ENCODE measurements around the gene STAU1. TPM values are rescaled to one million over a fixed set of nuclear protein-coding genes. Genes with fewer than 3 reads are reported as not detected.
"Not testable (repeated sequence)": the region's sequence is repeated elsewhere in the genome, so short reads cannot be mapped to it uniquely, and the experiment has no call there.

Gene STAU1
- total RNA-seq, 1 donor from 2014 or later: 73.5 TPM

GRCh38 chr20:49140834-49141233, 47.3 kb downstream of the STAU1 start:
- Histone ChIP-seq H3K9me3 (no peaks in the 10 kb centered on the region), H3K27ac (no peak overlapping the region), H3K4me3 (no peak overlapping the region), H3K4me1 (peaks cover 6% of the 10 kb centered on the region), H3K36me3 (peaks cover 49% of the 10 kb centered on the region), H3K27me3 (ENCODE audit: low read depth) (no peaks in the 10 kb centered on the region)
- ATAC-seq (no peak), DNase-seq (no peak)
- no peak for TF ChIP-seq CTCF (IDR thresholded peaks at IDR 0.05)
- intact Hi-C loops (cut with DNase I): no loop called here

GRCh38 chr20:49140411-49140810, 47.7 kb downstream of the STAU1 start:
- no peak for TF ChIP-seq CTCF (IDR thresholded peaks at IDR 0.05)
- no peak for DNase-seq
- ATAC-seq: no peak
- no peaks in the 10 kb centered on the region for H3K9me3 ChIP-seq
- no peak overlapping the region for H3K4me3 ChIP-seq
- H3K36me3 ChIP-seq: peaks cover 49% of the 10 kb centered on the region
- peaks cover 6% of the 10 kb centered on the region for H3K4me1 ChIP-seq
- intact Hi-C loops (cut with DNase I): no loop called here
- H3K27ac ChIP-seq: no peak overlapping the region
- H3K27me3 ChIP-seq (ENCODE audit: low read depth): no peaks in the 10 kb centered on the region

GRCh38 chr20:49138431-49138830, 49.7 kb downstream of the STAU1 start:
- DNase-seq (no peak), ATAC-seq (no peak)
- no peak for TF ChIP-seq CTCF (IDR thresholded peaks at IDR 0.05)
- peaks cover 6% of the 10 kb centered on the region for H3K4me1 ChIP-seq
- no peaks in the 10 kb centered on the region for H3K9me3 ChIP-seq
- no peaks in the 10 kb centered on the region for H3K27me3 ChIP-seq (ENCODE audit: low read depth)
- no peak overlapping the region for H3K4me3 ChIP-seq
- peaks cover 54% of the 10 kb centered on the region for H3K36me3 ChIP-seq
- H3K27ac ChIP-seq: no peak overlapping the region
- intact Hi-C loops (cut with DNase I): loop anchor here (10.0 kb wide), 1 partner anchor 76 kb away; the partner anchor contains the start of gene DDX27

DNA sequence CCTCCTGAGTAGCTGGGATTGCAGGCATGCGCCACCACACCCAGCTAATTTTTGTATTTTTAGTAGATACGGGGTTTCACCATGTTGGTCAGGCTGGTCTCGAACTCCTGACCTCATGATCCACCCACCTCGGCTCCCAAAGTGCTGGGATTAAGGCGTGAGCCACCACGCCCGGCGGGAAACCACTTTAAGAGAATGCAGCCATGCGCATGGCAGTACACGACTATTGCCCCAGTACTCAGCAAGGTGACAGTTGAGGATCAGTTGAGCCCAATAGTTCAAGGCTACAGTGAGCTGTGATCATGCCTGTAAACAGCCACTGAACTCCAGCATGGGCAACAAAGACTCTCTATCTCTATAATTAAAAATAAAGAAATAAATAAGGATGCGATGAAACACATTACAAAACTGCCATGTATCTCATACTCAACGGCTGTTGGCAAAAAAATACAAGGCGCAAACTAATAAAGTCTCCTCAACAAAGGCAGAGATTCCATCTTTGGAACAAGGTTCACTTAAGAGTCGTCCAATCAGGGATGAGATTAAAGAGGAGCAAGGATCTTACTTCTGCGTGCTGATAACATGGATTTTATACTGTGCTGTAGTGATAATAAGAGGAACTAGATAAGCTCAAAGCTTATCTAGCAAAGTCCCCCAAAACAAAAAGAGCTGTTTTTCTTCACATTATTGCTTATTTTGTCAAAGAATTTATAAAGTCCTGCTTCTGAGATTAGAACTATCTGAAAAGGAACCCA, 51.1 kb downstream of the STAU1 start:
- Histone ChIP-seq H3K4me1 (peaks cover 14% of the 10 kb centered on the region), H3K27me3 (ENCODE audit: low read depth) (no peaks in the 10 kb centered on the region), H3K36me3 (peaks cover 50% of the 10 kb centered on the region), H3K4me3 (no peak overlapping the region), H3K9me3 (no peaks in the 10 kb centered on the region), H3K27ac (no peak overlapping the region)
- DNase-seq: no peak
- no peak for ATAC-seq
- intact Hi-C loops (cut with DNase I): loop anchor here (10.0 kb wide), 1 partner anchor 78 kb away; the partner anchor contains the start of gene DDX27
- TF ChIP-seq CTCF (IDR thresholded peaks at IDR 0.05): no peak

- not testable (repeated sequence) for H3K27ac ChIP-seq; ATAC-seq; H3K27me3 ChIP-seq (ENCODE audit: low read depth); H3K9me3 ChIP-seq; DNase-seq; H3K4me3 ChIP-seq; H3K4me1 ChIP-seq
- peaks cover 51% of the 10 kb centered on the region for H3K36me3 ChIP-seq
- intact Hi-C loops (cut with DNase I): loop anchor here (10.0 kb wide), 1 partner anchor 80 kb away; the partner anchor contains the start of gene DDX27
These were observed 53.3 kb downstream of the STAU1 start for GRCh38 chr20:49134797-49135196.

DNA sequence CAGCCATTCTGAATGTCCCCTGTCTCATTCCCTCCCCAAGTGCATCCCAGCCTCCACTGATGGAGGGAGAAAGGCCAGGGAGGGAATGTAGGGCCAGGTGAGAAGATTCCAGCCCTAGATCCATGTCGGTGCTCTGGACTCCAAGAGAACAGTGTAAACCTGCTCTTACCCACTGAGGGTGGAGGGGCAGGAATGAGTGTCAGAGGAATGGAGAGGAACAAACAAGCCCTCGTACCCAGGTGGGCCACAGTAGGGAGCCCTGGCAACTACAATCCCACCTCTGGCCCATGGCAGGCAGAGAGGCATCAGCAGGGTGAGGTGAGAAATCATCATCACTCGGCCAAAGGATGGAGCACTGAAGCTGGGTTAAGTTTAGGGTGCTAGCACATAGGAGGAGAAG, 54.6 kb downstream of the STAU1 start:
- peak overlapping the region; percentile 18 for H3K27ac ChIP-seq
- H3K36me3 ChIP-seq: peaks cover 44% of the 10 kb centered on the region
- no peaks in the 10 kb centered on the region for H3K9me3 ChIP-seq
- H3K4me3 ChIP-seq: no peak overlapping the region
- intact Hi-C loops (cut with DNase I): loop anchor here (10.0 kb wide), 1 partner anchor 81 kb away; the partner anchor contains the start of gene DDX27
- H3K27me3 ChIP-seq (ENCODE audit: low read depth): no peaks in the 10 kb centered on the region
- H3K4me1 ChIP-seq: peaks cover 8% of the 10 kb centered on the region
- TF ChIP-seq CTCF (IDR thresholded peaks at IDR 0.05): no peak
- DNase-seq (no peak), ATAC-seq (peak in 1 of 2 donors; percentile 11)

Data from lower lobe of right lung (tissue), 2 donors.